ENCODE results near the gene RNF168. TPM values are rescaled to one million over a fixed set of nuclear protein-coding genes. Genes with fewer than 3 reads are reported as not detected.
"Not testable (repeated sequence)": the region's sequence is repeated elsewhere in the genome, so short reads cannot be mapped to it uniquely, and the experiment has no call there.

Gene RNF168
- total and polyA plus RNA-seq, 2 donors (not counting 1 experiment from before 2014, with no cell fraction given), result 3.4 to 42.7 TPM

DNA sequence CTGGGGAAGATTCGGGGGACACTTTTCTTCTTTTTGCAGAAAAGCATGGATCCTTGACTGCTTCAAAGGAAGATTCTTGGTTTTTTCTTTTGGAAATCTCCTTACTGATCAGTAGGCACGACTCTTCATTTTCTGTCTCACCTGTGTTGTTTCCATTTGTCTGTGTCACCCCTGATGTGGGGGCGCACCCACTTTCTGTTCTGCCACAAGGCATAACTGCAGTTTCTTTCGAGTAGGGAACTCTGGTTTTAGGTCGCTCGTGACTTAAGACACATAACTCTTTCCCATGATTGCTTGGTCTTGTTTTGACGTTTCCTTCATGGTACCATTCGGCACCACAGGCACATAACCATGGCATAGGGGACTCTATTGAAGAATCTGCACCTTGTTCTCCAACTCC, 31.3 kb downstream of the RNF168 start:
- Histone ChIP-seq H3K9ac (ENCODE audit: low read length) (no peak overlapping the region), H2AFZ (ENCODE audit: insufficient read depth, low read depth, low read length, poor library complexity, severe bottlenecking) (no peak overlapping the region), H3K27ac (ENCODE audit: low read length in 2 of 2) (no peak overlapping the region), H4K20me1 (ENCODE audit: control insufficient read depth, insufficient read depth, low read length, poor library complexity, severe bottlenecking) (no peaks in the 10 kb centered on the region), H3K4me3 (ENCODE audit: control extremely low read depth in 1 of 5, extremely low read depth in 1 of 5, insufficient read depth in 1 of 5, low read depth in 2 of 5, low read length in 4 of 5) (no peak overlapping the region), H3K9me3 (ENCODE audit: control extremely low read depth in 1 of 3, control insufficient read depth in 2 of 3, insufficient read depth in 1 of 3, low read length in 2 of 3) (no peaks in the 10 kb centered on the region), H3K4me1 (ENCODE audit: control insufficient read depth in 2 of 2, insufficient read depth in 2 of 2, low read length in 2 of 2) (no peaks in the 10 kb centered on the region), H3K4me2 (replicated peaks; ENCODE audit: low read depth, low read length, poor library complexity, severe bottlenecking) (no peak overlapping the region), H3K79me2 (ENCODE audit: control insufficient read depth, insufficient read depth, low read length) (no peaks in the 10 kb centered on the region), H3K36me3 (replicated peaks in 1 of 2; ENCODE audit: control extremely low read depth in 1 of 2, control insufficient read depth in 1 of 2, extremely low read depth in 1 of 2, insufficient read depth in 2 of 2, low read length in 1 of 2) (peaks cover 8 to 44% of the 10 kb centered on the region in 2 experiments), H3K27me3 (replicated peaks in 1 of 4; ENCODE audit: control extremely low read depth in 1 of 4, control insufficient read depth in 3 of 4, insufficient read depth in 4 of 4, low read length in 3 of 4) (no peaks in the 10 kb centered on the region)
- Mint-ChIP-seq H3K27me3 (no peaks in the 10 kb centered on the region), H3K4me3 (no peak overlapping the region), H3K27ac (no peak overlapping the region), H3K4me1 (no peaks in the 10 kb centered on the region), H3K9me3 (ENCODE audit: insufficient read depth) (no peaks in the 10 kb centered on the region)
- ATAC-seq (ENCODE audit: low read depth) (no peak), DNase-seq (no peak)
- TF ChIP-seq, protein P1, sequence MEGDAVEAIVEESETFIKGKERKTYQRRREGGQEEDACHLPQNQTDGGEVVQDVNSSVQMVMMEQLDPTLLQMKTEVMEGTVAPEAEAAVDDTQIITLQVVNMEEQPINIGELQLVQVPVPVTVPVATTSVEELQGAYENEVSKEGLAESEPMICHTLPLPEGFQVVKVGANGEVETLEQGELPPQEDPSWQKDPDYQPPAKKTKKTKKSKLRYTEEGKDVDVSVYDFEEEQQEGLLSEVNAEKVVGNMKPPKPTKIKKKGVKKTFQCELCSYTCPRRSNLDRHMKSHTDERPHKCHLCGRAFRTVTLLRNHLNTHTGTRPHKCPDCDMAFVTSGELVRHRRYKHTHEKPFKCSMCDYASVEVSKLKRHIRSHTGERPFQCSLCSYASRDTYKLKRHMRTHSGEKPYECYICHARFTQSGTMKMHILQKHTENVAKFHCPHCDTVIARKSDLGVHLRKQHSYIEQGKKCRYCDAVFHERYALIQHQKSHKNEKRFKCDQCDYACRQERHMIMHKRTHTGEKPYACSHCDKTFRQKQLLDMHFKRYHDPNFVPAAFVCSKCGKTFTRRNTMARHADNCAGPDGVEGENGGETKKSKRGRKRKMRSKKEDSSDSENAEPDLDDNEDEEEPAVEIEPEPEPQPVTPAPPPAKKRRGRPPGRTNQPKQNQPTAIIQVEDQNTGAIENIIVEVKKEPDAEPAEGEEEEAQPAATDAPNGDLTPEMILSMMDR (IDR thresholded peaks at IDR 0.05), result no peak
- TF ChIP-seq EZH2 (IDR thresholded peaks at IDR 0.05; ENCODE audit: borderline replicate concordance, insufficient read depth, low read depth, low read length, poor library complexity, severe bottlenecking), result no peak
- CTCF ChIA-PET, result interaction anchor here (0.8 kb wide), 1 partner anchor 220 kb away, joined by 3 read pairs; no protein-coding TSS in a partner anchor
- intact Hi-C loops (cut with micrococcal nuclease), result no loop called here
- POLR2A ChIA-PET, result no interaction called here
- WGBS (ENCODE audit: insufficient coverage), result 100% methylated on average over 8 of the region's 8 CpGs

DNA sequence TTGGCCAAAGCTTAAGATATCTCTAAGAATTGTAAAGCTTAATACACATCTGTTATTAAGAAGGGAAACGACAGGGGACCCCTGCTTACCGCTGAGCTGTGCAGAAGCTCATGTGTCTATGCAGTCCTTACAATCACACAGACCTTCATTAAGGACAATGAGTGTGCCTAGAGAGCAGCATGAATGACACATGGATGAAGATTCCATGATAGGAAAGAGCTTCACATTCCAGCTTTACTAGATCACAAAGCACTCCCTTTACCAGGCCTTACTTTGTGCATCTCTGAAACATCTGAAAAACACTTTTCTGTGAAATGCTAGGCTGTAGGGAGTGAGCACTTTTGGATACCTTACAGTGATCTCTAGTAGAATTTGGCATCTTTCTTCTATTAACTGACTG, 32.0 kb downstream of the RNF168 start:
- H3K27me3 Mint-ChIP-seq, result no peaks in the 10 kb centered on the region
- H3K9ac ChIP-seq (ENCODE audit: low read length), result no peak overlapping the region
- H3K9me3 Mint-ChIP-seq (ENCODE audit: insufficient read depth), result no peaks in the 10 kb centered on the region
- H3K27ac Mint-ChIP-seq, result no peak overlapping the region
- no peak overlapping the region for H3K27ac ChIP-seq (ENCODE audit: low read length in 2 of 2)
- intact Hi-C loops (cut with micrococcal nuclease), result no loop called here
- H4K20me1 ChIP-seq (ENCODE audit: control insufficient read depth, insufficient read depth, low read length, poor library complexity, severe bottlenecking), result no peaks in the 10 kb centered on the region
- TF ChIP-seq EZH2 (IDR thresholded peaks at IDR 0.05; ENCODE audit: borderline replicate concordance, insufficient read depth, low read depth, low read length, poor library complexity, severe bottlenecking), result no peak
- TF ChIP-seq, protein P1 (IDR thresholded peaks at IDR 0.05), result no peak
- ATAC-seq (ENCODE audit: low read depth) (no peak), DNase-seq (no peak)
- H3K4me1 ChIP-seq (ENCODE audit: control insufficient read depth in 2 of 2, insufficient read depth in 2 of 2, low read length in 2 of 2), result no peaks in the 10 kb centered on the region
- H3K4me3 ChIP-seq (ENCODE audit: control extremely low read depth in 1 of 5, extremely low read depth in 1 of 5, insufficient read depth in 1 of 5, low read depth in 2 of 5, low read length in 4 of 5), result no peak overlapping the region
- peaks cover 6 to 42% of the 10 kb centered on the region in 2 experiments for H3K36me3 ChIP-seq (replicated peaks in 1 of 2; ENCODE audit: control extremely low read depth in 1 of 2, control insufficient read depth in 1 of 2, extremely low read depth in 1 of 2, insufficient read depth in 2 of 2, low read length in 1 of 2)
- no peak overlapping the region for H3K4me2 ChIP-seq (replicated peaks; ENCODE audit: low read depth, low read length, poor library complexity, severe bottlenecking)
- no CpG with 5 or more reads among the region's 2 CpGs for WGBS (ENCODE audit: insufficient coverage)
- no peak overlapping the region for H2AFZ ChIP-seq (ENCODE audit: insufficient read depth, low read depth, low read length, poor library complexity, severe bottlenecking)
- H3K9me3 ChIP-seq (ENCODE audit: control extremely low read depth in 1 of 3, control insufficient read depth in 2 of 3, insufficient read depth in 1 of 3, low read length in 2 of 3), result no peaks in the 10 kb centered on the region
- CTCF ChIA-PET, result no interaction called here
- no peak overlapping the region for H3K4me3 Mint-ChIP-seq
- no peaks in the 10 kb centered on the region for H3K27me3 ChIP-seq (replicated peaks in 1 of 4; ENCODE audit: control extremely low read depth in 1 of 4, control insufficient read depth in 3 of 4, insufficient read depth in 4 of 4, low read length in 3 of 4)
- H3K4me1 Mint-ChIP-seq, result no peaks in the 10 kb centered on the region
- POLR2A ChIA-PET, result interaction anchor here (0.6 kb wide), 1 partner anchor 154 kb away, joined by 3 read pairs; no protein-coding TSS in a partner anchor
- no peaks in the 10 kb centered on the region for H3K79me2 ChIP-seq (ENCODE audit: control insufficient read depth, insufficient read depth, low read length)

- H3K4me1 ChIP-seq (ENCODE audit: control insufficient read depth in 2 of 2, insufficient read depth in 2 of 2, low read length in 2 of 2); POLR2A ChIA-PET; H3K9me3 Mint-ChIP-seq (ENCODE audit: insufficient read depth); H2AFZ ChIP-seq (ENCODE audit: insufficient read depth, low read depth, low read length, poor library complexity, severe bottlenecking); H3K27me3 Mint-ChIP-seq; H3K27me3 ChIP-seq (replicated peaks in 1 of 4; ENCODE audit: control extremely low read depth in 1 of 4, control insufficient read depth in 3 of 4, insufficient read depth in 4 of 4, low read length in 3 of 4); H3K4me1 Mint-ChIP-seq; H3K27ac Mint-ChIP-seq; H3K79me2 ChIP-seq (ENCODE audit: control insufficient read depth, insufficient read depth, low read length); intact Hi-C loops (cut with micrococcal nuclease); H3K4me3 ChIP-seq (ENCODE audit: control extremely low read depth in 1 of 5, extremely low read depth in 1 of 5, insufficient read depth in 1 of 5, low read depth in 2 of 5, low read length in 4 of 5); H4K20me1 ChIP-seq (ENCODE audit: control insufficient read depth, insufficient read depth, low read length, poor library complexity, severe bottlenecking); H3K9me3 ChIP-seq (ENCODE audit: control extremely low read depth in 1 of 3, control insufficient read depth in 2 of 3, insufficient read depth in 1 of 3, low read length in 2 of 3); H3K4me3 Mint-ChIP-seq; H3K4me2 ChIP-seq (replicated peaks; ENCODE audit: low read depth, low read length, poor library complexity, severe bottlenecking); H3K9ac ChIP-seq (ENCODE audit: low read length); DNase-seq; ATAC-seq (ENCODE audit: low read depth); H3K27ac ChIP-seq (ENCODE audit: low read length in 2 of 2); CTCF ChIA-PET: not testable (repeated sequence)
- WGBS (ENCODE audit: insufficient coverage), result 87% methylated on average over 3 of the region's 3 CpGs
- H3K36me3 ChIP-seq (replicated peaks in 1 of 2; ENCODE audit: control extremely low read depth in 1 of 2, control insufficient read depth in 1 of 2, extremely low read depth in 1 of 2, insufficient read depth in 2 of 2, low read length in 1 of 2), result peaks cover 6 to 42% of the 10 kb centered on the region in 2 experiments
Measured at GRCh38 chr3:196470182-196470581, 33.4 kb downstream of the RNF168 start.

Data from B cell (primary cell).